ENCODE data around the gene PRLR.

Gene PRLR

GRCh38 chr5:35202319-35203111 lies 27.8 kb downstream of the PRLR start:
- ATAC-seq: peak; percentile 88
- TF ChIP-seq RARB (CRISPR knock-in tag; IDR thresholded peaks at IDR 0.05) (no peak), CSRNP3 (CRISPR knock-in tag; IDR thresholded peaks at IDR 0.05) (no peak), CSDC2 (CRISPR knock-in tag; IDR thresholded peaks at IDR 0.05) (no peak), TSHZ2 (CRISPR knock-in tag; IDR thresholded peaks at IDR 0.05) (no peak), SNAI2 (CRISPR knock-in tag; IDR thresholded peaks at IDR 0.05) (no peak), ZC3H10 (CRISPR knock-in tag; IDR thresholded peaks at IDR 0.05) (no peak), ZNF8 (CRISPR knock-in tag; IDR thresholded peaks at IDR 0.05) (no peak), OSR1 (CRISPR knock-in tag; IDR thresholded peaks at IDR 0.05) (no peak), ESRRG (CRISPR knock-in tag; IDR thresholded peaks at IDR 0.05) (no peak), PATZ1 (CRISPR knock-in tag; IDR thresholded peaks at IDR 0.05; ENCODE audit: borderline replicate concordance) (no peak), ZFP30 (CRISPR knock-in tag; IDR thresholded peaks at IDR 0.05) (no peak), ISL1 (CRISPR knock-in tag; IDR thresholded peaks at IDR 0.05) (no peak)
- TF ChIP-seq, protein P1, sequence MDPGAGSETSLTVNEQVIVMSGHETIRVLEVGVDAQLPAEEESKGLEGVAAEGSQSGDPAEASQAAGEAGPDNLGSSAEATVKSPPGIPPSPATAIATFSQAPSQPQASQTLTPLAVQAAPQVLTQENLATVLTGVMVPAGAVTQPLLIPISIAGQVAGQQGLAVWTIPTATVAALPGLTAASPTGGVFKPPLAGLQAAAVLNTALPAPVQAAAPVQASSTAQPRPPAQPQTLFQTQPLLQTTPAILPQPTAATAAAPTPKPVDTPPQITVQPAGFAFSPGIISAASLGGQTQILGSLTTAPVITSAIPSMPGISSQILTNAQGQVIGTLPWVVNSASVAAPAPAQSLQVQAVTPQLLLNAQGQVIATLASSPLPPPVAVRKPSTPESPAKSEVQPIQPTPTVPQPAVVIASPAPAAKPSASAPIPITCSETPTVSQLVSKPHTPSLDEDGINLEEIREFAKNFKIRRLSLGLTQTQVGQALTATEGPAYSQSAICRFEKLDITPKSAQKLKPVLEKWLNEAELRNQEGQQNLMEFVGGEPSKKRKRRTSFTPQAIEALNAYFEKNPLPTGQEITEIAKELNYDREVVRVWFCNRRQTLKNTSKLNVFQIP (CRISPR knock-in tag; IDR thresholded peaks at IDR 0.05; ENCODE audit: borderline replicate concordance, low read depth): no peak

- no peak for ATAC-seq
- TF ChIP-seq ZFP30 (CRISPR knock-in tag; IDR thresholded peaks at IDR 0.05): no peak
- no peak for TF ChIP-seq OSR1 (CRISPR knock-in tag; IDR thresholded peaks at IDR 0.05)
- TF ChIP-seq ESRRG (CRISPR knock-in tag; IDR thresholded peaks at IDR 0.05): no peak
- TF ChIP-seq, protein P1 (CRISPR knock-in tag; IDR thresholded peaks at IDR 0.05; ENCODE audit: borderline replicate concordance, low read depth): no peak
These were observed 29.0 kb downstream of the PRLR start for GRCh38 chr5:35201291-35201690.

- ATAC-seq: no peak
- no peak for TF ChIP-seq ESRRG (CRISPR knock-in tag; IDR thresholded peaks at IDR 0.05)
- no peak for TF ChIP-seq ZNF8 (CRISPR knock-in tag; IDR thresholded peaks at IDR 0.05)
- no peak for TF ChIP-seq ZFP3 (CRISPR knock-in tag; IDR thresholded peaks at IDR 0.05)
- TF ChIP-seq ISL1 (CRISPR knock-in tag; IDR thresholded peaks at IDR 0.05): no peak
- TF ChIP-seq RARB (CRISPR knock-in tag; IDR thresholded peaks at IDR 0.05): no peak
- TF ChIP-seq, protein P1 (CRISPR knock-in tag; IDR thresholded peaks at IDR 0.05; ENCODE audit: borderline replicate concordance, low read depth): no peak
- TF ChIP-seq ZC3H10 (CRISPR knock-in tag; IDR thresholded peaks at IDR 0.05): no peak
- TF ChIP-seq ZNF70 (CRISPR knock-in tag; IDR thresholded peaks at IDR 0.05): no peak
- no peak for TF ChIP-seq OSR1 (CRISPR knock-in tag; IDR thresholded peaks at IDR 0.05)
- TF ChIP-seq, protein P2, sequence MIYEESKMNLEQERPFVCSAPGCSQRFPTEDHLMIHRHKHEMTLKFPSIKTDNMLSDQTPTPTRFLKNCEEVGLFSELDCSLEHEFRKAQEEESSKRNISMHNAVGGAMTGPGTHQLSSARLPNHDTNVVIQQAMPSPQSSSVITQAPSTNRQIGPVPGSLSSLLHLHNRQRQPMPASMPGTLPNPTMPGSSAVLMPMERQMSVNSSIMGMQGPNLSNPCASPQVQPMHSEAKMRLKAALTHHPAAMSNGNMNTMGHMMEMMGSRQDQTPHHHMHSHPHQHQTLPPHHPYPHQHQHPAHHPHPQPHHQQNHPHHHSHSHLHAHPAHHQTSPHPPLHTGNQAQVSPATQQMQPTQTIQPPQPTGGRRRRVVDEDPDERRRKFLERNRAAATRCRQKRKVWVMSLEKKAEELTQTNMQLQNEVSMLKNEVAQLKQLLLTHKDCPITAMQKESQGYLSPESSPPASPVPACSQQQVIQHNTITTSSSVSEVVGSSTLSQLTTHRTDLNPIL (CRISPR knock-in tag; IDR thresholded peaks at IDR 0.05; ENCODE audit: low read depth): no peak
- no peak for TF ChIP-seq TOX (CRISPR knock-in tag; IDR thresholded peaks at IDR 0.05; ENCODE audit: borderline replicate concordance)
- no peak for TF ChIP-seq ZNF565 (CRISPR knock-in tag; conservative IDR thresholded peaks at IDR 0.05; ENCODE audit: low read depth)
- TF ChIP-seq CSDC2 (CRISPR knock-in tag; IDR thresholded peaks at IDR 0.05): no peak
- no peak for TF ChIP-seq CSRNP3 (CRISPR knock-in tag; IDR thresholded peaks at IDR 0.05)
- no peak for TF ChIP-seq SNAI2 (CRISPR knock-in tag; IDR thresholded peaks at IDR 0.05)
- TF ChIP-seq ZFP30 (CRISPR knock-in tag; IDR thresholded peaks at IDR 0.05): no peak
These were observed 30.4 kb downstream of the PRLR start for GRCh38 chr5:35199886-35200285.

Data from SK-N-SH treated with all-trans-retinoic acid at 6 μM for 48 hours (cell line).